ENCODE measurements around the gene MTHFS.

MTHFS gene

DNA sequence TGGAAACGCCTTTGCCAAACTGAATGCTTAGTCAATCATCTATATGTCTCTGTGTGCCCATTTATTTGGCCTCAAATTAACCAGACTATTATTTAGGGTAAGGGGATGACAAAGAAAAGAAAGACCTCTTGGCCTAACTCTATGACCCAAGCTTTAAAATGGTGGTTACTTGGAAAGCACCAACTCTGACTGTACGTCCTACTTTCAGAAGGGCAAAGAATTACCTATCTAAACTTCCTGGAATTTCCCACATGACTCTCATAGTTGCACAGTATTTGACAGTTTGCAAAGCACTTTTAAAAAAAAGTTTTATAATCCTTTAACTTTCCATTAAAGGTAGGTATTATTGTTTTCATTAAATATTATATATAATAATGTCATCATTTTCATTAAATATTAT is 6.3 kb upstream of the MTHFS start:
- TF ChIP-seq, protein P1, sequence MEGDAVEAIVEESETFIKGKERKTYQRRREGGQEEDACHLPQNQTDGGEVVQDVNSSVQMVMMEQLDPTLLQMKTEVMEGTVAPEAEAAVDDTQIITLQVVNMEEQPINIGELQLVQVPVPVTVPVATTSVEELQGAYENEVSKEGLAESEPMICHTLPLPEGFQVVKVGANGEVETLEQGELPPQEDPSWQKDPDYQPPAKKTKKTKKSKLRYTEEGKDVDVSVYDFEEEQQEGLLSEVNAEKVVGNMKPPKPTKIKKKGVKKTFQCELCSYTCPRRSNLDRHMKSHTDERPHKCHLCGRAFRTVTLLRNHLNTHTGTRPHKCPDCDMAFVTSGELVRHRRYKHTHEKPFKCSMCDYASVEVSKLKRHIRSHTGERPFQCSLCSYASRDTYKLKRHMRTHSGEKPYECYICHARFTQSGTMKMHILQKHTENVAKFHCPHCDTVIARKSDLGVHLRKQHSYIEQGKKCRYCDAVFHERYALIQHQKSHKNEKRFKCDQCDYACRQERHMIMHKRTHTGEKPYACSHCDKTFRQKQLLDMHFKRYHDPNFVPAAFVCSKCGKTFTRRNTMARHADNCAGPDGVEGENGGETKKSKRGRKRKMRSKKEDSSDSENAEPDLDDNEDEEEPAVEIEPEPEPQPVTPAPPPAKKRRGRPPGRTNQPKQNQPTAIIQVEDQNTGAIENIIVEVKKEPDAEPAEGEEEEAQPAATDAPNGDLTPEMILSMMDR (IDR thresholded peaks at IDR 0.05) = no peak

DNA sequence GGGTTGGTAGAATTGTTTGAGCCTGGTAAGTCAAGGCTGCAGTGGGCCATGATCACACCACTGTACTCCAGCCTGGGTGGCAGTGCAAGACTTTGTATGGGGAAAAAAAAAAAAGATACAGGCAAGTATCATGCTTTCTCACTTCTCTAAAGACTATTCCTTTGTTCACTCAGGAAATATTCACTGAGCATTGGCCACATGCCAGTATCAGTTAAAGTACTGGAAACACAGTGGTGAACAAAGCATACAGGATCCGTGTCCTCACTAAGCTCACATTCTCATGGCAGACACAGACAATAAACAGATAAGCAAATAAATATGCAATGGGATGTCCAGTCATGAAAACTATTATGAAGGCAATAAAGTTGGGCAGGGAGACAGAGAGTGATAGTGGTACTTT is 5.1 kb upstream of the MTHFS start:
- TF ChIP-seq, protein P1 (IDR thresholded peaks at IDR 0.05) = no peak

DNA sequence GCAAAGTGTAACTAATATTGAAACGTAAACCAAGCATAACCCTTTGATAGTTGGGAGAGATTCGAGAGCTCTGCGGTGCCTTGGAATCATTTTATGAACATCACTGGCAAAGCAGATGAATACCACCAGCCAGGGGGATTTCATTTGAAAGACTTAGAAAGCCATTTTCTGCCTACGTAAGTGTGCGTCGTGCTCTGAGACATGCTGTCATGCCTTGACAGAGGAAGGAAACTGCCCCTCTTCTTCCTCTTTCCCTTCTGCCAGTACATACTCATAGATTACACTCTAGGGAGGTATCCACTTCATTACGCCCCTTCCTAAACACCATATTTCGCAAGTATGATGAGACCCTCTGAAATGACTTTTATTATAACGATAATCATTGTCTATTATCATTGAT is 3.3 kb upstream of the MTHFS start:
- TF ChIP-seq, protein P1 (IDR thresholded peaks at IDR 0.05) = no peak

DNA sequence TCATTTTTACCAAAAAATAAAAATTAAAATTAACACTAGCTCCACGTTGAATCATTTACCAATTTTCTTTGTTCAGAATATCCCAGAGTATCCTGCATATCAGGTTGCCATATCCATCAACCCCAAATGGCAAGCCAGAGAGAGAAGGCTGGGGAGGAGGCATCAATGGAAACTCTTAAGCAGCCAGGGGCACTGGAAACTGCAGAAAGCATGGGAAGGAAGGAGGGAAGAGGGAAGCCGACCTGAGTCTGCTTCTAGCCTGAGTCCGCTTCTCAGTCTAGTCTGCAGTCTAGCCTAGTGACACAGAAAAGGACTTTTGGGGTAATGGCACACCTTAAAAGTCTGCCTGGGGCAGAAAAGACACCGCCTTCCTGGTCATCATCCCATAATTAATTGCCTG is 1.6 kb upstream of the MTHFS start:
- TF ChIP-seq, protein P1 (IDR thresholded peaks at IDR 0.05) = no peak

DNA sequence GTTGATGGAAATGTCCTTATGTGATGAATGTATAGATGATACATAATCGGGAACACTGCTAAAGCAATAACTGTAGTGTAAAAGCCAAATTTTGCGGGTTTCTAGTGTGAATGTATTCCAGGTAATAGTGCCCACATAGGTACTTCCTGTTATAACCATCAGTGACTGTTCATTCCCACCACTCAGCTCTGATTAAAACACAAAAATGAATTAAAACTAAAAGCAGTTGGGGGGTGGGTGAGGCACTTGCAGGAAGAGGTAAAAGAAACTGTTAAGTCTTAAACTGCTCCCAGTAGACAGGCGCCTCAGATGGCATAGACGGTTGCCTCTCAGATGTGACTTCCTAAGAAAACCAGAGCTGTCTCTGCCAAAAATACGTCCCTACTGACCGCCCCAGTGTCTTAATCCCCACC is 893 bp upstream of the MTHFS start:
- TF ChIP-seq, protein P1 (IDR thresholded peaks at IDR 0.05) = no peak

DNA sequence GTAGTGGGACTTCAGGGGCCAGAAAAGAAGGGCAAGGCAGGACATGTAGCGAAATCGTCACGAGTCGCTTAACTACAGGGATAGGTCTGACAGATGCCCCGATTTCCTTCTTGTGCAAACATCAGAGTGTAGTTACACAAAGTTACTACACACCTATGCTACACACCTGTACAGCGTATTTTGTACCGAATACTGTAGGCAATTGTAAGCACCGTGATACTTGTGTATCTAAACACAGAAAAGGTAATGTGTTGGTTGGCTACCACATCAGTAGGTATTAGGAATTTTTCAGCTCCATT is 515 bp upstream of the MTHFS start:
- TF ChIP-seq, protein P1 (IDR thresholded peaks at IDR 0.05) = no peak

DNA sequence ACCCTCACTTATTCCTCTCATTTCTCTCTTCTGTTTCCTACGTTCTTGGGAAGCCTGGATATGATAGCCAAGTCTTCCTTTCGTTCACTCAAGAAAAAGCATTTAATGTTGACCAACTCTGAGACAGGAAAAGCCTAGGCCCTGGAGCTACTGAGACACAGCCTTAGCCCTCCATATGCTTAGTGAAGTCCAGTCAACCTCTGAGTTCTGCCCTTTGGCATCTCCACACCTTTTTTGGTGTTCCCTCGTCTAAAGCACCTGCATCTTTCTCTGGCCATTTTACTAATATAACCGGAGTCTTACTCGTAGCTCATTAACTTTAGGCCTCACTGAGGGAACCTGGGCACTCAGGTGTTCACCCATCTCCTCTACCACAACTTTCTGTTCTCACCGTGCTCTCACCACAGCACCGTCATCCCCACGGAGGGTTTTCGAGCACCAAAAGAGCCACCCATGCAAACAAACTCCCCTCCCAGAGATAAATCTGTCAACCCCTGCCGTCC is 632 bp downstream of the MTHFS start:
- TF ChIP-seq, protein P1 (IDR thresholded peaks at IDR 0.05) = no peak

Data from LNCAP (cell line).